ENCODE results near the gene NR3C2. TPM values are rescaled to one million over a fixed set of nuclear protein-coding genes. Genes with fewer than 3 reads are reported as not detected.

NR3C2 gene
- total and polyA plus RNA-seq, 2 of the 4 experiments (the other 2 are of a cell fraction), result 1.1 to 2.3 TPM

DNA sequence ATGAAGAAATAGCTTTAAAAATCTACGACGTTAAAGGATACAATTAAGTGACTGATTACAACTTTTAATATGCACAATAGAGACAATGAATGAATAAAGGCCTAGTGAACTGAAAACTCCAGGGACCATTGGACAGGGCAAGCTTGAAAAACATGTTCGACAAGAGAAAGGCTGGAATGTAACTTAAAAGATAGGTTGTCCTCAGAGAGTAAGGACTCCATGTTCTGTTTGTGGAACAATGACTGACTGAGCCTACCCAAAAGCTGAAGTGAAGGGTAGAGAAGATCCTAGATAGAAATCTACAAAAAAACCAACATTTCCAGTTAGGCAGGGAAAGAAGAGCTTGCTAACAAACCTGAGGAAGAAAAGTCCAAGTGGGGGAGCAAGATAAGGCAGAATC is 173.4 kb downstream of the NR3C2 start:
- no peak overlapping the region for H3K18ac ChIP-seq (ENCODE audit: low read depth, low read length)
- H3K36me3 ChIP-seq (ENCODE audit: control insufficient read depth, insufficient read depth, low read length), result no peaks in the 10 kb centered on the region
- no peak overlapping the region for H3K14ac ChIP-seq (replicated peaks; ENCODE audit: low read depth, low read length)
- H4K91ac ChIP-seq (ENCODE audit: insufficient read depth, low read depth, low read length), result no peak overlapping the region
- H3K56ac ChIP-seq (ENCODE audit: extremely low read depth, insufficient read depth, low read length), result no peak overlapping the region
- no peak overlapping the region for H2BK20ac ChIP-seq (ENCODE audit: low read depth, low read length)
- ATAC-seq (ENCODE audit: low read depth) (no peak), DNase-seq (no peak)
- H2BK15ac ChIP-seq (ENCODE audit: low read depth, low read length), result no peak overlapping the region
- TF ChIP-seq USF2 (IDR thresholded peaks at IDR 0.05; ENCODE audit: low read depth, low read length) (no peak), MXI1 (IDR thresholded peaks at IDR 0.05; ENCODE audit: borderline replicate concordance, low read depth, low read length) (no peak), BHLHE40 (IDR thresholded peaks at IDR 0.05; ENCODE audit: low read depth, low read length) (no peak), POLR2A (IDR thresholded peaks at IDR 0.05; ENCODE audit: low read depth, low read length) (no peak), MAZ (IDR thresholded peaks at IDR 0.05; ENCODE audit: borderline replicate concordance, low read depth, low read length) (no peak), CHD1 (IDR thresholded peaks at IDR 0.05; ENCODE audit: low read depth, low read length) (no peak), NFE2L2 (IDR thresholded peaks at IDR 0.05; ENCODE audit: low read depth, low read length) (no peak), CTCF (conservative IDR thresholded peaks at IDR 0.05; ENCODE audit: low read depth, low read length) (no peak), RFX5 (IDR thresholded peaks at IDR 0.05; ENCODE audit: low read depth, low read length) (no peak)
- TF ChIP-seq, protein P1, sequence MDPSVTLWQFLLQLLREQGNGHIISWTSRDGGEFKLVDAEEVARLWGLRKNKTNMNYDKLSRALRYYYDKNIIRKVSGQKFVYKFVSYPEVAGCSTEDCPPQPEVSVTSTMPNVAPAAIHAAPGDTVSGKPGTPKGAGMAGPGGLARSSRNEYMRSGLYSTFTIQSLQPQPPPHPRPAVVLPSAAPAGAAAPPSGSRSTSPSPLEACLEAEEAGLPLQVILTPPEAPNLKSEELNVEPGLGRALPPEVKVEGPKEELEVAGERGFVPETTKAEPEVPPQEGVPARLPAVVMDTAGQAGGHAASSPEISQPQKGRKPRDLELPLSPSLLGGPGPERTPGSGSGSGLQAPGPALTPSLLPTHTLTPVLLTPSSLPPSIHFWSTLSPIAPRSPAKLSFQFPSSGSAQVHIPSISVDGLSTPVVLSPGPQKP (IDR thresholded peaks at IDR 0.05; ENCODE audit: borderline replicate concordance, low read depth, low read length), result no peak
- in situ Hi-C loops (cut with MboI; ENCODE audit: low sequenced_read_pairs) (no loop called here), intact Hi-C loops (cut with micrococcal nuclease) (no loop called here), dilution Hi-C loops (cut with HindIII; ENCODE audit: low sequenced_read_pairs, unreplicated experiment) (no loop called here)
- no peak overlapping the region for H2AK9ac ChIP-seq (replicated peaks; ENCODE audit: low read depth, low read length, poor library complexity)
- H2AFZ ChIP-seq (replicated peaks; ENCODE audit: low read length, poor library complexity), result no peak overlapping the region
- no CpG with 5 or more reads among the region's 3 CpGs for WGBS, 2 experiments (ENCODE audit: extremely low coverage in 2 of 2, insufficient read length in 1 of 2)
- H4K8ac ChIP-seq (ENCODE audit: low read depth in 2 of 2, low read length in 2 of 2), result no peak overlapping the region
- no peak overlapping the region for H2AK5ac ChIP-seq (ENCODE audit: low read depth, low read length)
- no peak overlapping the region for H2BK5ac ChIP-seq (ENCODE audit: low read depth, low read length, poor library complexity, severe bottlenecking)
- H3K9me3 ChIP-seq (ENCODE audit: control insufficient read depth, insufficient read depth, low read length), result no peaks in the 10 kb centered on the region
- H3K27me3 ChIP-seq (ENCODE audit: control insufficient read depth, insufficient read depth, low read length), result no peaks in the 10 kb centered on the region
- H3K23ac ChIP-seq (ENCODE audit: low read depth, low read length), result no peak overlapping the region
- no peaks in the 10 kb centered on the region for H3K9me1 ChIP-seq (ENCODE audit: insufficient read depth, low read length)
- CTCF ChIA-PET, result interaction anchor here (0.5 kb wide), 1 partner anchor 23 kb away, joined by 3 read pairs; no protein-coding TSS in a partner anchor
- H3K4me1 ChIP-seq (ENCODE audit: control insufficient read depth, insufficient read depth, low read length), result no peaks in the 10 kb centered on the region
- H4K20me1 ChIP-seq (ENCODE audit: insufficient read depth, low read length), result no peaks in the 10 kb centered on the region
- H3K27ac ChIP-seq (ENCODE audit: insufficient read depth, low read length), result no peak overlapping the region
- no peak overlapping the region for H3K4me3 ChIP-seq (ENCODE audit: insufficient read depth, low read depth, low read length)
- H3K4me2 ChIP-seq (ENCODE audit: low read depth, low read length), result no peak overlapping the region
- no peak overlapping the region for H3K9ac ChIP-seq (ENCODE audit: low read depth, low read length)
- H4K5ac ChIP-seq (ENCODE audit: low read depth, low read length), result no peak overlapping the region
- POLR2A ChIA-PET (ENCODE audit: unreplicated experiment), result interaction anchor here (0.6 kb wide), 1 partner anchor 224 kb away, joined by 3 read pairs; no protein-coding TSS in a partner anchor
- H3K79me1 ChIP-seq (ENCODE audit: low read depth in 1 of 2, low read length in 2 of 2), result no peaks in the 10 kb centered on the region
- no peak overlapping the region for H3K4ac ChIP-seq (ENCODE audit: low read depth, low read length)
- no peak overlapping the region for H2BK120ac ChIP-seq (ENCODE audit: low read depth, low read length)
- BruUV-seq (replicated peaks), result no TSS peak

All from IMR-90 (cell line).